ENCODE measurements around the gene ZFAND2A.

The ZFAND2A gene

GRCh38 chr7:1140476-1141104 is 19.4 kb downstream of the ZFAND2A start:
- no peak overlapping the region for H3K27ac ChIP-seq

DNA sequence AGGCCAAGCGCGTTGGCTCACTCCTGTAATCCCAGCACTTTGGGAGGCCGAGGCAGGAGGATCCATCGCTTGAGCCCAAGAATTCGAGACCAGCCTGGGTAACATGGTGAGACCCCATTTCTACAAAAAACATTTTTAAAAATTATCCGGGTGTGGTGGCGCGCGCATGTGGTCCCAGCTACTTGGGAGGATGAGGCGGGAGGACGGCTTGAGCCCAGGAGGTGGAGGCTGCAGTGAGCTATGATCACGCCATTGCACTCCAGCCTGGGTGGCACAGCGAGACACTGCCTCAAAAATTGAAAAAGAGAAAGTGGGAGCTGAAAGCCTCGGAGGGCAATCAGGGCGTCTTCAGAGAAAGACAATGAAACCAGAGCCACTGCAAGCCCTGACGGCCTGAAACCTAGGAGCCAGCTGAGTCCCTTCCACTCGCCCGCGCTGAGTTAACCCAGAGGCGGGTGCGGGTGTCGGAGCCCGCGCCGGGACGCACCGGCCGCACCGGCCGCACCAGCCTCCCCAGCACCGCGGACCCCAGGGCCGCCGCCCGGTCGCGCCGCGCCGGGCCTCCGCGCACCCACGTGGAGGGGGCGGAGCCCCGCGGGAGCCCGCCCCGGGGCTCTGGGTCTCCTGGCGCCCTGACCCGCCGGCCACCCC is 22.4 kb downstream of the ZFAND2A start:
- Histone ChIP-seq H3K27me3 (ENCODE audit: control insufficient read depth, insufficient read depth, low read length) (no peaks in the 10 kb centered on the region), H3K4me1 (no peaks in the 10 kb centered on the region), H2AFZ (peak overlapping the region; percentile 95), H3K9ac (no peak overlapping the region), H3K4me3 (ENCODE audit: low read depth, low read length) (peak overlapping the region; percentile 83), H3K4me2 (ENCODE audit: low read length) (peak overlapping the region; percentile 77), H3K36me3 (ENCODE audit: control insufficient read depth, insufficient read depth, low read length) (no peaks in the 10 kb centered on the region), H3K9me3 (ENCODE audit: control insufficient read depth, low read length) (no peaks in the 10 kb centered on the region), H3K79me2 (peaks cover 3% of the 10 kb centered on the region), H3K27ac (peak overlapping the region; percentile 68)
- no peak for TF ChIP-seq CTCF (IDR thresholded peaks at IDR 0.05)

More at GRCh38 chr7:1140476-1141104, 19.4 kb downstream of the ZFAND2A start:
- H3K4me3 ChIP-seq (ENCODE audit: low read depth, low read length), result no peak overlapping the region
- H2AFZ ChIP-seq, result no peak overlapping the region
- no peak overlapping the region for H3K4me2 ChIP-seq (ENCODE audit: low read length)
- no peaks in the 10 kb centered on the region for H3K4me1 ChIP-seq
- no peaks in the 10 kb centered on the region for H3K9me3 ChIP-seq (ENCODE audit: control insufficient read depth, low read length)
- H3K36me3 ChIP-seq (ENCODE audit: control insufficient read depth, insufficient read depth, low read length), result no peaks in the 10 kb centered on the region
- H3K79me2 ChIP-seq, result peaks cover 3% of the 10 kb centered on the region
- TF ChIP-seq CTCF (IDR thresholded peaks at IDR 0.05), result no peak
- H3K27me3 ChIP-seq (ENCODE audit: control insufficient read depth, insufficient read depth, low read length), result no peaks in the 10 kb centered on the region
- H3K9ac ChIP-seq, result no peak overlapping the region

GRCh38 chr7:1136841-1137516 is 23.0 kb downstream of the ZFAND2A start:
- TF ChIP-seq CTCF (IDR thresholded peaks at IDR 0.05), result no peak
- Histone ChIP-seq H2AFZ (peak overlapping the region; percentile 80), H3K9me3 (ENCODE audit: control insufficient read depth, low read length) (no peaks in the 10 kb centered on the region), H3K36me3 (ENCODE audit: control insufficient read depth, insufficient read depth, low read length) (no peaks in the 10 kb centered on the region), H3K4me1 (no peaks in the 10 kb centered on the region), H3K27ac (no peak overlapping the region), H3K9ac (no peak overlapping the region), H3K79me2 (peaks cover 3% of the 10 kb centered on the region), H3K27me3 (ENCODE audit: control insufficient read depth, insufficient read depth, low read length) (no peaks in the 10 kb centered on the region), H3K4me2 (ENCODE audit: low read length) (peak overlapping the region; percentile 77), H3K4me3 (ENCODE audit: low read depth, low read length) (peak overlapping the region; percentile 83)

DNA sequence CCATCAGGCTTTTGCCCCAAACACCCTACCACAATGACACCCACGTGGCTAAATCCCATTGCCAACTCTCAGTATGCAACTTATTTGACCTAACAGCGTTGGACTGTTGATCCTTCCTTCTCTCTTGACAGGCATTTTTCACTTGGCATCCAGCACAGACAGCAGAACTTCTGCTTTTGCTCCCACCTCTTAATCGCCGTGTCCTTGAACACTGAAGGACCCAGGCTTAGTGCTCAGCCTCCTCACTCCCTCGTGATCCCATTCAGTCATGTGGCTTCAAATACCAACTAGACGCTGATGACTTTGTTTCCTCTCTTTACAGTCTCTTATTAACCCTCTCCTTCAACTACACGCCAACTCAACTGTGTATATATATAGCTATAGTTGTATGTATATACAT is 25.0 kb downstream of the ZFAND2A start:
- Histone ChIP-seq H3K4me2 (ENCODE audit: low read length) (no peak overlapping the region), H3K9me3 (ENCODE audit: control insufficient read depth, low read length) (no peaks in the 10 kb centered on the region), H3K79me2 (peaks cover 3% of the 10 kb centered on the region), H3K27ac (no peak overlapping the region), H2AFZ (no peak overlapping the region), H3K36me3 (ENCODE audit: control insufficient read depth, insufficient read depth, low read length) (no peaks in the 10 kb centered on the region), H3K9ac (no peak overlapping the region), H3K4me3 (ENCODE audit: low read depth, low read length) (no peak overlapping the region), H3K27me3 (ENCODE audit: control insufficient read depth, insufficient read depth, low read length) (no peaks in the 10 kb centered on the region), H3K4me1 (no peaks in the 10 kb centered on the region)
- TF ChIP-seq CTCF (IDR thresholded peaks at IDR 0.05), result no peak

Data from parathyroid adenoma (tissue), 2 donors.